K562 (cell line): ENCODE results near the gene ZNF503. TPM values are rescaled to one million over a fixed set of nuclear protein-coding genes. Genes with fewer than 3 reads are reported as not detected.

Experiments
- ATAC-seq: fragments of 200-7000 bp; cut with Tn5 transposase; 3 replicates; pipeline ENCODE4 v1.9.1; 2020; ENCODE audit warnings: moderate library complexity
- BruUV-seq: library from RNA; stranded (reverse); fragments of 400-500 nt; replicated peaks from 2 replicates; lab custom pipeline; 2021; lab: Mats Ljungman, UMichigan
- CTCF ChIA-PET: fragments of 300-600 bp; formaldehyde crosslinking; extraction: SDS; loops from one replicate; lab custom pipeline; 2021; ENCODE audit warnings: low intra/inter-chr PET ratio; lab: Yijun Ruan, JAX
- POLR2A ChIA-PET: fragments of 300-600, 350-650 bp; sonication (Branson Sonifier 250); formaldehyde crosslinking; extraction: SDS; loops from one replicate; lab custom pipeline; 2021; ENCODE audit warnings: antibody characterized with exemption, inconsistent platforms; lab: Yijun Ruan, JAX
- DNase-seq, 4 experiments: peaks; one replicate each; pipeline versions ENCODE4 v3.0.0 to v3.0.0-alpha.2; 2011 to 2018; ENCODE audit warnings: low spot score in 3 of 4, mixed read lengths in 3 of 4; ENCODE audit errors: extremely low read depth in 1 of 4
- FAIRE-seq: peaks from 2 replicates; lab custom pipeline; 2011; peaks lifted over from hg19 to GRCh38; lab: Jason Lieb, UNC
- H2AFZ ChIP-seq: 2 replicates; pipeline ENCODE4 v1.6.0; 2011; ENCODE audit warnings: low read depth, low read length, control low read depth, inconsistent platforms
- H3K27ac ChIP-seq: fragments of 200-600 bp; 3 replicates; pipeline ENCODE4 v1.8.0; 2011; ENCODE audit warnings: low read depth, mild to moderate bottlenecking, control low read depth, inconsistent platforms, low read length, moderate library complexity, mixed read lengths; ENCODE audit errors: extremely low read depth
- H3K27me3 ChIP-seq, 2 experiments: fragments of 300-600 bp in 1 of 2; 2 replicates in 1 of 2; 3 replicates in 1 of 2; pipeline versions ENCODE4 v1.6.0 to v1.8.0; 2011; ENCODE audit warnings: inconsistent platforms in 2 of 2, low read length in 2 of 2, mild to moderate bottlenecking in 1 of 2, mixed read lengths in 1 of 2, moderate library complexity in 1 of 2; ENCODE audit not compliant: control insufficient read depth in 2 of 2, insufficient read depth in 2 of 2
- H3K36me3 ChIP-seq: fragments of 300-600 bp; 3 replicates; pipeline ENCODE4 v1.8.0; 2011; ENCODE audit warnings: mild to moderate bottlenecking, low read length, inconsistent platforms; ENCODE audit not compliant: control insufficient read depth, insufficient read depth
- H3K4me1 ChIP-seq, 2 experiments: fragments of 200-600 bp in 1 of 2; replicated peaks in 1 of 2; 2 replicates in 1 of 2; 3 replicates in 1 of 2; pipeline versions ENCODE4 v1.5.1 to v1.8.0; 2011; ENCODE audit warnings: inconsistent platforms in 2 of 2, low read length in 2 of 2, mild to moderate bottlenecking in 1 of 2, mixed read lengths in 1 of 2, moderate library complexity in 1 of 2; ENCODE audit not compliant: control insufficient read depth in 2 of 2, insufficient read depth in 2 of 2
- H3K4me2 ChIP-seq: 2 replicates; pipeline ENCODE4 v1.6.1; 2011; ENCODE audit warnings: low read length, control low read depth, inconsistent platforms, mixed read lengths; ENCODE audit not compliant: insufficient read depth
- H3K4me3 ChIP-seq: fragments of 200-600 bp; sonication (generic), shearing (Covaris generic); 2 replicates; pipeline ENCODE4 v1.5.1; 2016; ENCODE audit warnings: control low read depth, inconsistent platforms
- H3K79me2 ChIP-seq: fragments of 200-600 bp; 3 replicates; pipeline ENCODE4 v1.8.0; 2011; ENCODE audit warnings: low read length, inconsistent platforms; ENCODE audit not compliant: control insufficient read depth, insufficient read depth
- H3K9ac ChIP-seq, 2 experiments: 2 replicates each; pipeline versions ENCODE4 v1.6.0 to v1.6.1; 2011; ENCODE audit warnings: low read depth in 2 of 2, low read length in 2 of 2, control low read depth in 1 of 2, inconsistent platforms in 1 of 2, mild to moderate bottlenecking in 1 of 2, mixed read lengths in 1 of 2; ENCODE audit not compliant: insufficient read depth in 1 of 2
- H3K9me1 ChIP-seq: one replicate; pipeline ENCODE4 v1.6.0; 2011; ENCODE audit warnings: inconsistent platforms, mild to moderate bottlenecking, low read length, moderate library complexity; ENCODE audit not compliant: control insufficient read depth, insufficient read depth
- H3K9me3 ChIP-seq: replicated peaks from 2 replicates; pipeline ENCODE4 v1.5.1; 2011; ENCODE audit warnings: low read depth, low read length, inconsistent platforms; ENCODE audit not compliant: control insufficient read depth, insufficient read depth
- H4K20me1 ChIP-seq: replicated peaks from 2 replicates; pipeline ENCODE4 v1.6.1; 2011; ENCODE audit warnings: low read length, inconsistent platforms, mixed read lengths; ENCODE audit not compliant: control insufficient read depth, insufficient read depth
- HDAC8 ChIP-seq: fragments of 450-650 bp; IDR thresholded peaks from 2 replicates; pipeline ENCODE4 v1.6.1; 2016; ENCODE audit warnings: mild to moderate bottlenecking, missing genetic modification characterization, moderate library complexity, missing compliant biosample characterization
- MEF2D ChIP-seq: conservative IDR thresholded peaks from 2 replicates; pipeline ENCODE4 v1.6.1; 2016; ENCODE audit warnings: low read depth, missing genetic modification characterization, missing compliant biosample characterization
- MLX ChIP-seq, 2 experiments: fragments of 450-650 bp in 1 of 2; sonication (generic) in 1 of 2; formaldehyde crosslinking; conservative IDR thresholded peaks; 2 replicates each; pipeline versions ENCODE4 v1.4.0 to v1.8.1; 2020 to 2022; ENCODE audit warnings: mild to moderate bottlenecking in 1 of 2, missing genetic modification reagents in 1 of 2
- POLR2A ChIP-seq: fragments of 450-650 bp; conservative IDR thresholded peaks from 2 replicates; pipeline ENCODE4 v1.6.1; 2016
- RBM15 ChIP-seq: fragments of 200-400 bp; formaldehyde crosslinking; IDR thresholded peaks from 2 replicates; pipeline ENCODE4 v1.6.1; 2018; ENCODE audit warnings: mild to moderate bottlenecking, low read length, moderate library complexity; ENCODE audit not compliant: insufficient read depth
- TCF15 ChIP-seq: fragments of 250-450 bp; sonication (Bioruptor Pico); IDR thresholded peaks from 2 replicates; pipeline ENCODE4 v1.8.0; 2022; ENCODE audit warnings: moderate library complexity, mild to moderate bottlenecking, inconsistent platforms
- ZFP36 ChIP-seq: fragments of 150-350 bp; IDR thresholded peaks from 2 replicates; pipeline ENCODE4 v1.6.1; 2018; ENCODE audit warnings: low read length, low read depth; ENCODE audit not compliant: partially characterized antibody
- ZNF318 ChIP-seq, 2 experiments: fragments of 450-650 bp; IDR thresholded peaks; 2 replicates each; pipeline ENCODE4 v1.6.1; 2016; ENCODE audit warnings: mild to moderate bottlenecking in 2 of 2, borderline replicate concordance in 1 of 2, low read depth in 1 of 2, moderate library complexity in 1 of 2
- ZNF431 ChIP-seq: sonication (generic); formaldehyde crosslinking; IDR thresholded peaks from 2 replicates; pipeline ENCODE4 v1.8.0; 2022; ENCODE audit warnings: mild to moderate bottlenecking, missing genetic modification reagents
- ZNF668 ChIP-seq: fragments of 250-450 bp; sonication (Bioruptor Pico); IDR thresholded peaks from 2 replicates; pipeline ENCODE4 v1.8.0; 2022; ENCODE audit warnings: mild to moderate bottlenecking, inconsistent platforms
- ZNF696 ChIP-seq: fragments of 250-450 bp; sonication (Bioruptor Pico); conservative IDR thresholded peaks from 2 replicates; pipeline ENCODE4 v1.4.0; 2020; ENCODE audit warnings: mild to moderate bottlenecking, moderate library complexity
- WGBS: fragments of 100-300 bp; shearing (Covaris generic); methylation state at CpG from one replicate; pipeline ENCODE4 v1.1.6; 2016; ENCODE audit warnings: low coverage, mixed read lengths; ENCODE audit not compliant: insufficient coverage; ENCODE audit errors: missing lambda C conversion rate; 5-methylcytosine and 5-hydroxymethylcytosine counted together
- in situ Hi-C: fragments of 300-500 bp; cut with MboI; formaldehyde crosslinking; loops from 4 replicates; pipeline ENCODE4 v1.15.0; 2018; ENCODE audit warnings: inconsistent platforms, mixed read lengths
- intact Hi-C: fragments of 100-400 bp; cut with micrococcal nuclease; formaldehyde crosslinking; loops from 2 replicates; pipeline ENCODE4 v1.14.2; 2022
- polyA plus RNA-seq, 8 experiments: library from polyadenylated mRNA; depleted of rRNA in 4 of 8; stranded (reverse) in 5 of 8; unstranded in 3 of 8; fragments of >200 nt; fragmentation: Nextera tagmentation in 2 of 8; fragmentation: Illumina TruSeq in 1 of 8; extraction: Ambion mirVana in 2 of 8; extraction: Trizol in 1 of 8; gene quantifications; 2 replicates each; pipeline versions ENCODE4 v1.2.1 to v1.2.3, GENCODE V29; 2011 to 2014; ENCODE audit warnings: inconsistent platforms in 1 of 8, missing spikeins in 1 of 8
- total RNA-seq, 7 experiments: library from RNA; depleted of rRNA in 6 of 7; stranded (reverse); fragments of >200 nt in 6 of 7; fragmentation: Illumina TruSeq in 2 of 7; extraction: Trizol in 2 of 7; gene quantifications; 2 replicates each; pipeline versions ENCODE4 v1.2.1 to v1.2.3, GENCODE V29; 2011 to 2021; ENCODE audit warnings: low replicate concordance in 1 of 7

ZNF503 gene
- total and polyA plus RNA-seq, 9 of the 15 experiments (the other 6 are each of a cell fraction or from before 2014, with no cell fraction given) = not detected

- Histone ChIP-seq H3K36me3 (no peaks in the 10 kb centered on the region), H3K79me2 (no peaks in the 10 kb centered on the region), H3K4me1 (peaks cover 6 to 14% of the 10 kb centered on the region in 2 experiments; a peak in 4 of 5 replicates), H3K9me1 (no peaks in the 10 kb centered on the region), H3K4me3 (no peak overlapping the region), H2AFZ (no peak overlapping the region), H3K27ac (no peak overlapping the region), H3K4me2 (no peak overlapping the region), H3K9me3 (no peaks in the 10 kb centered on the region), H3K9ac (no peak overlapping the region), H3K27me3 (peaks cover 12 to 46% of the 10 kb centered on the region in 2 experiments), H4K20me1 (no peaks in the 10 kb centered on the region)
- FAIRE-seq (no peak), DNase-seq (no peak), ATAC-seq (no peak)
- intact Hi-C loops (no loop called here), in situ Hi-C loops (no loop called here)
- TF ChIP-seq ZNF431 (no peak), TCF15 (CRISPR knock-in tag) (no peak), MLX (CRISPR knock-in tag; conservative IDR thresholded peaks at IDR 0.05) (no peak), ZNF668 (CRISPR knock-in tag) (no peak), MEF2D (no peak), POLR2A (no peak), HDAC8 (tag) (no peak), RBM15 (no peak), ZNF696 (CRISPR knock-in tag) (no peak), ZNF318 (IDR thresholded peaks at IDR 0.05; ENCODE audit: borderline replicate concordance in 1 of 2, low read depth in 1 of 2) (no peak), ZFP36 (no peak)
- BruUV-seq = no TSS peak
- 0% methylated on average over 3 of the region's 3 CpGs for WGBS
- POLR2A ChIA-PET = interaction anchor here (0.7 to 1.2 kb wide), 2 partner anchors 26 to 667 kb away, joined by 3 read pairs; partner anchors contain the start of gene ZNF503
- CTCF ChIA-PET = no interaction called here
These were observed 26.4 kb upstream of the ZNF503 start for GRCh38 chr10:75427951-75428350.
